GM23248 (cell line): ENCODE data around the gene ZBED4.

Experiments used
- EZH2 ChIP-seq: fragments of 200-600 bp; sonication (generic); IDR thresholded peaks from 2 replicates; pipeline ENCODE4 v1.6.1; 2018; ENCODE audit warnings: antibody characterized with exemption, mild to moderate bottlenecking; ENCODE audit not compliant: insufficient read depth, poor library complexity, severe bottlenecking
- EZH2phosphoT487 ChIP-seq: fragments of 200-600 bp; sonication (generic); IDR thresholded peaks from 2 replicates; pipeline ENCODE4 v1.6.1; 2018; ENCODE audit warnings: antibody characterized with exemption, moderate library complexity, mild to moderate bottlenecking, low read depth; ENCODE audit not compliant: insufficient read depth

DNA sequence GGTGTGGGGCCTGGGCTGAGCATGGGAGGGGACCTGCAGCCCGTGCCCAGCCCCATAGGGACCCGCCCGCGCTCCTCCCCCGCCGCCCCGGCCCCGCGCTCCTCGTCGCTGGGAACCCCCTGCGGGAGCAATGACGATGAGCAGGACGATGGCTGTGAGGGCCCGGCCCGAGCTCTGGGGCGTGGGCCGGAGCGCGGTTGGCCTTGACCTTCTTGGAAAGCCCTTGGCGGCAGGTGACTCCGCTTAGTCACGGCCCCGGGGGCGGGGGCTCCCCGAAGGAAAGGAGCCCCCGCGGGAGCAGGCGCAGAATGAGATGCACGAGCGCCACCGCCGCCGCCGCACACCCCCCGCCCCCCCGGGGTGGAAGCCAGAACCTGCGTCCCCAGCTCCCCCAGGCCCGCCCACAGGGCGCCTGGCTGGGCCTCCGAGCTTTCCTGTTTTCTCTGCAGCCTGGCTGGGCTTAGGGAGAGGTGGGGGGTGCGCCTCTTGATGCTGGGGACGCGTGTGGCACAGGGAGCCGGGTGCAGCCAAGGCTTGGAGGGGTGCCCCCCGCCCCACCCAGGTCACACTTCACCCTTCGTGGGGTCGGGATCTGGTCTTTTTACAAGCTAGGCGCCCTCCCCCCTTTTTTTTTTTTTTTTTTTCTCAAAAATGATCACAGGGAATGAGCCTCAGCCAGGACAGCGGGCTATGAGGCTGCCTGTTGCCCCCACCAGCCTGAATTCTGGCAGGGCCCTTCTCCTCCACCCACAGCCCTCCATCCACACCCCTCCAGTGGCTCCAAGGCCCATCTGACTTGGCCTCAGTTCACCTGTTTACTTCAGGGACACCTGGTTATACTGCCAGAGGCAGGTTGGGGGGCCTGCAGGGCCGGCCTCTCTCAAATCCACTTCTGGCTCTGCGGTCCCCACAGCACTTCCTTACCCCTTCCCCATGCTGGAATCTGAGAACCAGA lies 82.7 kb downstream of the ZBED4 start:
- no peak for TF ChIP-seq EZH2phosphoT487
- no peak for TF ChIP-seq EZH2
